Heart right ventricle (tissue), 16 donors: ENCODE measurements around the gene LRMDA. TPM values are rescaled to one million over a fixed set of nuclear protein-coding genes. Genes with fewer than 3 reads are reported as not detected.

Experiments used
- ATAC-seq, 8 donors: fragments of 200-7000 bp; cut with Tn5 transposase; one replicate each; pipeline ENCODE4 v1.9.1; 2020; ENCODE audit warnings: mild to moderate bottlenecking in 8 of 8, moderate library complexity in 8 of 8, moderate number of reproducible peaks in 1 of 8
- DNase-seq, 2 donors: peaks; one replicate each; pipeline ENCODE4 v3.0.0-alpha.2; 2020
- H3K27ac ChIP-seq, 10 donors: fragments of 200-600 bp; sonication (generic) in 2 of 10; one replicate each; pipeline versions ENCODE4 v1.5.0 to v1.8.0; 2020 to 2022; ENCODE audit warnings: mild to moderate bottlenecking in 3 of 10
- H3K27me3 ChIP-seq, 7 donors: fragments of 200-600 bp; one replicate each; pipeline ENCODE4 v1.8.0; 2021 to 2022; ENCODE audit warnings: mild to moderate bottlenecking in 2 of 7
- H3K36me3 ChIP-seq, 9 donors: fragments of 200-600 bp; sonication (generic) in 1 of 9; one replicate each; pipeline versions ENCODE4 v1.5.0 to v1.8.0; 2020 to 2022; ENCODE audit warnings: mild to moderate bottlenecking in 2 of 9
- H3K4me1 ChIP-seq, 9 donors: fragments of 200-600 bp; sonication (generic) in 1 of 9; one replicate each; pipeline versions ENCODE4 v1.5.0 to v1.8.0; 2020 to 2022; ENCODE audit warnings: mild to moderate bottlenecking in 4 of 9
- H3K4me3 ChIP-seq, 10 donors: fragments of 200-600 bp; sonication (generic) in 2 of 10; one replicate each; pipeline versions ENCODE4 v1.5.0 to v1.8.0; 2020 to 2022; ENCODE audit warnings: mild to moderate bottlenecking in 7 of 10, moderate library complexity in 2 of 10
- H3K9me3 ChIP-seq, 11 donors: fragments of 200-600 bp in 10 of 11; sonication (generic) in 2 of 11; one replicate each; pipeline versions ENCODE4 v1.5.0 to v1.8.0; 2013 to 2022; ENCODE audit warnings: mild to moderate bottlenecking in 2 of 11, control low read depth in 1 of 11, moderate library complexity in 1 of 11
- WGBS, 2 donors: extraction: QIAGEN DNeasy Blood & Tissue Kit; methylation state at CpG; one replicate each; pipeline ENCODE4 v1.1.7; 2013; ENCODE audit warnings: inconsistent platforms in 1 of 2; 5-methylcytosine and 5-hydroxymethylcytosine counted together
- intact Hi-C, 10 donors: fragments of 100-400 bp; cut with DNase I; formaldehyde crosslinking; loops; one replicate each; pipeline versions ENCODE4 v1.11.1 to v1.14.2; 2022
- polyA plus RNA-seq, 2 donors: library from polyadenylated mRNA; stranded (reverse); fragments of 200-250 nt; gene quantifications; one replicate each; pipeline ENCODE4 v1.2.3, GENCODE V29; 2013
- total RNA-seq, 10 donors: library from RNA; stranded (reverse); fragmentation: NEBNext Ultra II Directional in 3 of 10; extraction: Animal tissue kit (Norgen Biotek cat#: 25700) in 3 of 10; gene quantifications; one replicate each; pipeline versions ENCODE4 v1.2.1 to v1.2.4, GENCODE V29; 2021 to 2023
- TF ChIP-seq, protein P1 (sequence below), 9 donors: fragments of 200-600 bp; sonication (generic) in 2 of 9; IDR thresholded peaks; one replicate each; pipeline versions ENCODE4 v1.5.0 to v1.8.0; 2021 to 2022; ENCODE audit warnings: antibody characterized with exemption in 9 of 9, mild to moderate bottlenecking in 5 of 9, moderate library complexity in 1 of 9
- donor health status: Arrhythmogenic right ventricular cardiomyopathy.
- donor health status: ischemic (EF 13 %, LVEDD 7.1; RV severe dilation, severe dysfunction).
- donor health status: healthy with polysubstance abuse.
- donor health status: DM: no; HTN: yes; CAD: no.
- donor health status: DM: no; HTN: no; CAD: no.
- donor health status: ischemic (EF 25% LVEDD 6.9; RV normal size, moderate dysfunction).
- donor health status: ischemic (EF 25% LVEDD 5.7; RV mildly dilated, moderate dysfunction).
- donor health status: healthy.
- donor health status: DM: yes; HTN: yes; CAD: no.
- donor health status: Ischemic cardiomyopathy.
- donor health status: ischemic (EF 35%, LVEDD 5.7; RV mildly dilated, moderate dysfunction).
- donor health status: nonischemic (EF 11% LVEDD 7.7; RV severe dilation, severe dysfunction).
- donor health status: DM: yes; HTN: yes; CAD: no.
- donor health status: PGD.
- donor health status: ischemic (EF 29% LVEDD 5.4; RV normal size, mild dysfunction).
- donor health status: nonischemic (EF 23%, LVEDD 6.1; RV moderate dilation, normal function).

The LRMDA gene
- total and polyA plus RNA-seq, 12 donors = 4.0 to 59.8 (median 12.7) TPM

DNA sequence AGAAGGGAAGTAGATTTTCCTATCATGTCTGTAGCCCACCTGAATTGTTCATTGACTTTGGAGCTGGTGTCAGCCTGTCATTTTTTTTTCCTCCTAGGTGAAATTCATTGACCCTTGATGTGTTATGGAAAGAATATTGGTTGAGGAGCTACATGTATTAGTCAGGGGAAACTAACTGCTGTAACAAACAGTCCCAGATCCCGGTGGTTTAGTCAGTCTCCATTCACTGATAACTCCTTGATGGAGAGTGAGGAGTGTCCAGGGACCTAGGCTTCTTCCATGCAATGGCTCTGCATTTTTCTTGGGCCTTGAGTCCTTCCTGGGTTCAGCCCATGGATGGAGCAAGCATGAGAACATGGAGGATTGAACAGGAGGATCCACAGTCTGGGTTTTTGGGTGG lies 643.2 kb downstream of the LRMDA start:
- ATAC-seq (no peak), DNase-seq (no peak)
- H3K36me3 ChIP-seq = no peaks in the 10 kb centered on the region
- 92 to 100% methylated on average over 1 of the region's 1 CpG for WGBS, 2 donors
- no peak overlapping the region for H3K27ac ChIP-seq
- no peak overlapping the region for H3K4me3 ChIP-seq
- H3K9me3 ChIP-seq = no peaks in the 10 kb centered on the region
- H3K4me1 ChIP-seq = no peaks in the 10 kb centered on the region
- no peaks in the 10 kb centered on the region for H3K27me3 ChIP-seq
- intact Hi-C loops = no loop called here
- TF ChIP-seq, protein P1, sequence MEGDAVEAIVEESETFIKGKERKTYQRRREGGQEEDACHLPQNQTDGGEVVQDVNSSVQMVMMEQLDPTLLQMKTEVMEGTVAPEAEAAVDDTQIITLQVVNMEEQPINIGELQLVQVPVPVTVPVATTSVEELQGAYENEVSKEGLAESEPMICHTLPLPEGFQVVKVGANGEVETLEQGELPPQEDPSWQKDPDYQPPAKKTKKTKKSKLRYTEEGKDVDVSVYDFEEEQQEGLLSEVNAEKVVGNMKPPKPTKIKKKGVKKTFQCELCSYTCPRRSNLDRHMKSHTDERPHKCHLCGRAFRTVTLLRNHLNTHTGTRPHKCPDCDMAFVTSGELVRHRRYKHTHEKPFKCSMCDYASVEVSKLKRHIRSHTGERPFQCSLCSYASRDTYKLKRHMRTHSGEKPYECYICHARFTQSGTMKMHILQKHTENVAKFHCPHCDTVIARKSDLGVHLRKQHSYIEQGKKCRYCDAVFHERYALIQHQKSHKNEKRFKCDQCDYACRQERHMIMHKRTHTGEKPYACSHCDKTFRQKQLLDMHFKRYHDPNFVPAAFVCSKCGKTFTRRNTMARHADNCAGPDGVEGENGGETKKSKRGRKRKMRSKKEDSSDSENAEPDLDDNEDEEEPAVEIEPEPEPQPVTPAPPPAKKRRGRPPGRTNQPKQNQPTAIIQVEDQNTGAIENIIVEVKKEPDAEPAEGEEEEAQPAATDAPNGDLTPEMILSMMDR (IDR thresholded peaks at IDR 0.05) = no peak

DNA sequence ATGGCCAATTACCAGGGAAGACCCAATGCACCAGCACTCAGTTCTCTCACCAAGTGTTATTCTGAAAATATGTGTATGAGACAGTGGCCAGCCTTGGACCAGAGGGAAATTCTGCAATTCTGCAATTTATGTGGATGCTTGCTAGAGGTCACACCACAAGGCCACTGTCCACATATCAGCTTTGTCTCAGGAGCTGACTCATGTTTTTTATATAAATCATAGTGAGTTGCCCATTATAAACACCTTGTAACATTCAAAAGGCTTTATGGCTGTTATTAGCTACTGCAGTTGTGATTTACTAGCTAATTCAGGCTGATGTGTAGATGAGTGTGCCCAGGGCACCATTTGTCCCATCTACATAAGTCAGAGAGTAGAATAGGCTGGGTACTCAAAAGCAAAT lies 649.0 kb downstream of the LRMDA start:
- DNase-seq (no peak), ATAC-seq (no peak)
- Histone ChIP-seq H3K9me3 (no peaks in the 10 kb centered on the region), H3K27ac (no peak overlapping the region), H3K4me1 (no peaks in the 10 kb centered on the region), H3K36me3 (no peaks in the 10 kb centered on the region), H3K27me3 (no peaks in the 10 kb centered on the region), H3K4me3 (no peak overlapping the region)
- intact Hi-C loops = no loop called here
- TF ChIP-seq, protein P1 (IDR thresholded peaks at IDR 0.05) = no peak

- no peak for ATAC-seq
- WGBS, 2 donors = 95% methylated on average over 3 of the region's 3 CpGs
- intact Hi-C loops = no loop called here
Measured at GRCh38 chr10:76080991-76081390, 649.6 kb downstream of the LRMDA start.

GRCh38 chr10:76082232-76082631 lies 650.8 kb downstream of the LRMDA start:
- Histone ChIP-seq H3K4me1 (peaks cover 0 to 10% (median 5%) of the 10 kb centered on the region in 9 donors), H3K9me3 (no peaks in the 10 kb centered on the region), H3K36me3 (no peaks in the 10 kb centered on the region), H3K27ac (no peak overlapping the region), H3K27me3 (no peaks in the 10 kb centered on the region), H3K4me3 (no peak overlapping the region)
- ATAC-seq (no peak), DNase-seq (no peak)
- WGBS, 2 donors = 87% methylated on average over 3 of the region's 3 CpGs
- intact Hi-C loops = no loop called here
- TF ChIP-seq, protein P1 (IDR thresholded peaks at IDR 0.05) = no peak

More at GRCh38 chr10:76080991-76081390, 649.6 kb downstream of the LRMDA start:
- no peaks in the 10 kb centered on the region for H3K27me3 ChIP-seq
- no peaks in the 10 kb centered on the region for H3K4me1 ChIP-seq
- no peaks in the 10 kb centered on the region for H3K9me3 ChIP-seq
- DNase-seq = no peak
- no peak overlapping the region for H3K4me3 ChIP-seq
- TF ChIP-seq, protein P1 (IDR thresholded peaks at IDR 0.05) = no peak
- no peaks in the 10 kb centered on the region for H3K36me3 ChIP-seq
- no peak overlapping the region for H3K27ac ChIP-seq
